H1 (cell line): Measurements from ENCODE around the gene TXN2.
A peak's percentile ranks its signal among the peaks of the same experiment; 100 is the strongest.

Experiments used
- BRCA1 ChIP-seq: IDR thresholded peaks from 2 replicates; pipeline ENCODE4 v1.6.1; 2012; ENCODE audit warnings: low read depth, low read length, improper control_type of control experiment
- CTCF ChIP-seq, 3 experiments: IDR thresholded peaks; 1 replicate in 2 of 3; 2 replicates in 1 of 3; pipeline versions ENCODE4 v1.5.1 to v1.6.1; 2011; ENCODE audit warnings: low read length in 3 of 3, mild to moderate bottlenecking in 3 of 3, inconsistent platforms in 2 of 3, low read depth in 1 of 3, moderate library complexity in 1 of 3; ENCODE audit not compliant: insufficient read depth in 1 of 3; ENCODE audit errors: control extremely low read depth in 1 of 3

GRCh38 chr22:36452250-36452977 lies 29.0 kb downstream of the TXN2 start:
- TF ChIP-seq BRCA1 (no peak), CTCF (IDR thresholded peaks at IDR 0.05; ENCODE audit: control extremely low read depth in 1 of 3, insufficient read depth in 1 of 3, low read depth in 1 of 3, low read length in 3 of 3) (peak in 1 of 3 experiments; percentile 5; a peak in 2 of 4 replicates)
